ENCODE data around the gene PGPEP1. TPM values are rescaled to one million over a fixed set of nuclear protein-coding genes. Genes with fewer than 3 reads are reported as not detected.

The PGPEP1 gene
- total RNA-seq, 4 donors from 2014 or later, result 0.83 to 10.1 (median 5.3) TPM

DNA sequence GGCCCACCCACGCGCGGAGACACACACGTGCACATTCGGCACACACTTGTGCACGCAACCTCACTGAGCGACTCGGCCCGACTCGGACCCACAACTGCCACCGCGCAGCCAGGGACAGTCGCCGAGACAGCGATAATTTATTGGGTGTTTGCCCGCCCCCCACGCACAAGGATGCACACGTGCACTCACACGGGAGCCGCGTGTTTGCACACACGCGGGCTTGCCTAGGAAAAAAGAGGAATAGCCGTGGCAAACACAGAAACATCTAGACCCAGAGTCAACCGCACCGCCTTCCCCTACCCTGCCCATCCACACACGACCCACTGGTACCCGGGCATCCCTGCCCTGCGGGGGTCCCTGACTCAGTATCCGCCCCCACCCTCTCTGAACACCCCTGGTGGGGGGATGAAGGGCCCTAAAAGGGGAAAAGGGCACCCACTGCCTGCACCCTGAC is 77.7 kb downstream of the PGPEP1 start:
- H3K9me3 ChIP-seq, result no peaks in the 10 kb centered on the region
- peak overlapping the region in 3 of 4 donors; percentile 38 to 90 (median 74) for H3K4me3 ChIP-seq
- no peaks in the 10 kb centered on the region for H3K36me3 ChIP-seq
- 0 to 7% methylated on average over 5 to 6 of the region's 30 CpGs for WGBS, 2 donors
- peak overlapping the region; percentile 67 to 94 (median 92) for H3K27ac ChIP-seq
- no peak for DNase-seq
- intact Hi-C loops (cut with DNase I), result no loop called here
- peaks cover 0 to 31% (median 0%) of the 10 kb centered on the region in 4 donors for H3K27me3 ChIP-seq
- no peak for TF ChIP-seq POLR2A (IDR thresholded peaks at IDR 0.05)
- TF ChIP-seq, protein P1, sequence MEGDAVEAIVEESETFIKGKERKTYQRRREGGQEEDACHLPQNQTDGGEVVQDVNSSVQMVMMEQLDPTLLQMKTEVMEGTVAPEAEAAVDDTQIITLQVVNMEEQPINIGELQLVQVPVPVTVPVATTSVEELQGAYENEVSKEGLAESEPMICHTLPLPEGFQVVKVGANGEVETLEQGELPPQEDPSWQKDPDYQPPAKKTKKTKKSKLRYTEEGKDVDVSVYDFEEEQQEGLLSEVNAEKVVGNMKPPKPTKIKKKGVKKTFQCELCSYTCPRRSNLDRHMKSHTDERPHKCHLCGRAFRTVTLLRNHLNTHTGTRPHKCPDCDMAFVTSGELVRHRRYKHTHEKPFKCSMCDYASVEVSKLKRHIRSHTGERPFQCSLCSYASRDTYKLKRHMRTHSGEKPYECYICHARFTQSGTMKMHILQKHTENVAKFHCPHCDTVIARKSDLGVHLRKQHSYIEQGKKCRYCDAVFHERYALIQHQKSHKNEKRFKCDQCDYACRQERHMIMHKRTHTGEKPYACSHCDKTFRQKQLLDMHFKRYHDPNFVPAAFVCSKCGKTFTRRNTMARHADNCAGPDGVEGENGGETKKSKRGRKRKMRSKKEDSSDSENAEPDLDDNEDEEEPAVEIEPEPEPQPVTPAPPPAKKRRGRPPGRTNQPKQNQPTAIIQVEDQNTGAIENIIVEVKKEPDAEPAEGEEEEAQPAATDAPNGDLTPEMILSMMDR (IDR thresholded peaks at IDR 0.05), result no peak
- peaks cover 62 to 87% (median 63%) of the 10 kb centered on the region in 3 donors for H3K4me1 ChIP-seq

DNA sequence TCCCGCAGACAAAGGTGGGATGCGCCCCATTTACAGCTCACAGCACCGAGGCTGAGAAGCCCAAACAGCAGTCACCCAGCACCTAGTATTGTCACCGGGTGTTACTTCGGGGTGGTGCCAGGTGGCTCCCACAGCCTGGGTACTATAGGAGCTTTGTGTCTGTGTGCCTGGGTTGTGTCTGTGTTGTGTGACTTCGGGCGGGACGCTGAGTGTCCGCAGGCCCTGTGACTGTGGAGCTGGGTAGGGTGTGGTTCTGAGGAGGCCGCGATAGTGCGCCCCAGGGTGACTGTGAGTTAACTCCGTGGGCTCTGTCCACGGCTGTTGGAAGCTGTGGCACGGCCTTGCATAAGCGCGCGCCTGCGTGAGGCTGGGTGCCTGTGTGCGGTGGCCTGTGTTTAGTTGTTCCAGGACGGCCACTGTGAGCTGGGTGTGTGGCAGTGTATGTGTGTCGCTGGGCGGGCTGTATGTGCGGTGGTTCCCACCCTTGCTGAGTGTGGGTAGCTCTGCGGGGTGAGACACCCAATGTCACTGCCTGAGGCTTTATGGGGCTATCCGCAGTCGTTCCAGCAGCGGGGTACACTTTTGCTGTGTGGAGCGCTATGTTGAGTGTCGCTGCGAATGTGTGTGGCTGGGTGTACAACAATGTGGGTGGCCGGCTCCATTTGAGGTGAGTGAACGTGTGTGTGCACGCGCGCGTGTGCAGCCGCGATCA is 78.2 kb downstream of the PGPEP1 start:
- Histone ChIP-seq H3K4me1 (peaks cover 63 to 93% (median 66%) of the 10 kb centered on the region in 3 donors), H3K27ac (peak overlapping the region; percentile 67 to 94 (median 92)), H3K4me3 (peak overlapping the region; percentile 55 to 90 (median 66)), H3K9me3 (no peaks in the 10 kb centered on the region), H3K27me3 (peaks cover 0 to 31% (median 0%) of the 10 kb centered on the region in 4 donors), H3K36me3 (no peaks in the 10 kb centered on the region)
- DNase-seq, result no peak
- no peak for TF ChIP-seq POLR2A (IDR thresholded peaks at IDR 0.05)
- TF ChIP-seq, protein P1 (IDR thresholded peaks at IDR 0.05), result no peak
- 3 to 20% methylated on average over 8 to 24 of the region's 39 CpGs for whole genome bisulfite sequencing, 2 donors
- intact Hi-C loops (cut with DNase I), result no loop called here

DNA sequence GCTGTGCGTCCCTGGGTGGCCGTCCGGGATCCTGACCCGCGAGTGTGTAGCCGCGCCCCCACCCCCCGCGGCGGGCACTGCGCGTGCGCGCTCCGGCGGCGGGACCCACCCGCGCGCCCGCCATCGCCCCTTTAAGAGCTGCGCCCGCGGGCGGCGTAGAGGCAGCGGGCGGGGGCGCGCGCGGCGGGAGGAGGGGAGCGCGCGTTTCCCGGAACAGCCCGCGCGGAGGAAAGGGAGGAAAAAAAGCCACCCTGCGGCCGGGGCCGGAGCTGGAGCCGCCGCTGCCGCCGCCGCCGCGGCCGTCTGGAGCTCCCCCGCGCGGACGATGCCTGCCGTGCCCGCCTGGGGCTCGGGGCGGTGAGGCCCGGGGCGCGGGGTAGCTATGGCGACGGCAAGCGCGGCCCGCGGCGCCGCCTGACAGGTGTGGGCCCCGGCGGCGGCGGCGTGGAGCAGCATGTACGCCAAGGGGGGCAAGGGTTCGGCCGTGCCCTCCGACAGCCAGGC is 78.8 kb downstream of the PGPEP1 start, which contains the start of gene SSBP4:
Gene SSBP4 (plus strand): TSS at position 204 of the 504 bp plus-strand sequence. CDS start 251 bp downstream, at position 455.
- no peak for DNase-seq
- H3K9me3 ChIP-seq, result no peaks in the 10 kb centered on the region
- no CpG with 5 or more reads among the region's 80 CpGs for WGBS, 2 donors

More for the DNA sequence above, 78.8 kb downstream of the PGPEP1 start, which contains the start of gene SSBP4:
- peaks cover 60 to 95% (median 71%) of the 10 kb centered on the region in 3 donors for H3K4me1 ChIP-seq
- H3K36me3 ChIP-seq, result no peaks in the 10 kb centered on the region
- H3K4me3 ChIP-seq, result peak within 1 kb of the TSS; percentile 55 to 90 (median 66)
- intact Hi-C loops (cut with DNase I), result no loop called here
- H3K27ac ChIP-seq, result peak within 1 kb of the TSS; percentile 67 to 94 (median 92)
- peak in 1 of 4 donors; percentile 52 for TF ChIP-seq POLR2A (IDR thresholded peaks at IDR 0.05)
- TF ChIP-seq, protein P1 (IDR thresholded peaks at IDR 0.05), result peak in 4 of 6 experiments; percentile 33 to 60 (median 47)
- peaks cover 0 to 31% (median 0%) of the 10 kb centered on the region in 4 donors for H3K27me3 ChIP-seq

Small RNAs within 50 kb of the gene (small RNA-seq; reads per million reads assigned to genes)
- gene MIR3189, result 0 reads per million in 4 donors
- 0 reads per million in 4 donors for gene RN7SL513P

Other genes starting within 250 kb of the PGPEP1 start
- gene MAST3, start 242.8 kb upstream of the PGPEP1 start, total RNA-seq, result 1 to 10 TPM; 2.3 to 4.8 (median 4.1) TPM
- gene PIK3R2, start 187.4 kb upstream of the PGPEP1 start, total RNA-seq, result 10 to 100 TPM; 20.4 to 42.1 (median 29.1) TPM
- gene IFI30, start 166.8 kb upstream of the PGPEP1 start, total RNA-seq, result 10 to 100 TPM; 11.3 to 90.5 (median 25.7) TPM
- 10 to 100 TPM; 10.6 to 23.5 (median 14.0) TPM for gene MPV17L2, start 147.4 kb upstream of the PGPEP1 start, total RNA-seq
- under 1 TPM in 3 of 4 donors, not detected in 1; 0.30 to 0.76 (median 0.44) TPM for gene RAB3A, start 136.6 kb upstream of the PGPEP1 start, total RNA-seq
- gene PDE4C, start 114.2 kb upstream of the PGPEP1 start, total RNA-seq, result under 1 TPM in 1 of 4 donors, not detected in 3; 0.76 TPM
- gene IQCN, start 66.1 kb upstream of the PGPEP1 start, total RNA-seq, result 1 to 10 TPM in 2 of 4 donors, under 1 TPM in 2; 0.23 to 3.1 (median 0.96) TPM
- gene JUND, start 59.0 kb upstream of the PGPEP1 start, total RNA-seq, result 100 to 1,000 TPM in 3 of 4 donors, 10 to 100 TPM in 1; 71.7 to 192 (median 166) TPM
- 100 to 1,000 TPM in 3 of 4 donors, 10 to 100 TPM in 1; 97.3 to 228 (median 137) TPM for gene LSM4, start 17.5 kb upstream of the PGPEP1 start, total RNA-seq
- 1 to 10 TPM in 1 of 4 donors, under 1 TPM in 1, not detected in 2; 0.76 to 2.3 TPM for gene GDF15, start 45.6 kb downstream of the PGPEP1 start, total RNA-seq
- 10 to 100 TPM in 1 of 4 donors, 1 to 10 TPM in 1, under 1 TPM in 2; 0.53 to 10.3 (median 1.9) TPM for gene LRRC25, start 57.0 kb downstream of the PGPEP1 start, total RNA-seq
- 10 to 100 TPM; 23.7 to 48.1 (median 26.1) TPM for gene SSBP4, start 78.8 kb downstream of the PGPEP1 start, total RNA-seq
- gene ISYNA1, start 97.5 kb downstream of the PGPEP1 start, total RNA-seq, result 10 to 100 TPM in 3 of 4 donors, 1 to 10 TPM in 1; 8.1 to 24.4 (median 14.4) TPM
- gene ELL, start 181.5 kb downstream of the PGPEP1 start, total RNA-seq, result 10 to 100 TPM in 2 of 4 donors, 1 to 10 TPM in 2; 5.9 to 12.8 (median 9.9) TPM
- 100 to 1,000 TPM; 132 to 273 (median 247) TPM for gene FKBP8, start 203.0 kb downstream of the PGPEP1 start, total RNA-seq
- 100 to 1,000 TPM in 1 of 4 donors, 10 to 100 TPM in 3; 65.5 to 104 (median 83.5) TPM for gene KXD1, start 217.3 kb downstream of the PGPEP1 start, total RNA-seq
- 100 to 1,000 TPM; 445 to 799 (median 753) TPM for gene UBA52, start 231.3 kb downstream of the PGPEP1 start, total RNA-seq
- 10 to 100 TPM; 46.8 to 69.0 (median 56.6) TPM for gene REX1BD, start 248.2 kb downstream of the PGPEP1 start, total RNA-seq

All from esophagus squamous epithelium (tissue), 5 donors.